GM10266 (cell line): Measurements from ENCODE around the gene KPNB1.
A peak's percentile ranks its signal among the peaks of the same experiment; 100 is the strongest.

ENCODE experiments used
- DNase-seq: peaks from one replicate; pipeline ENCODE4 v3.0.0; 2012; ENCODE audit errors: extremely low spot score
- TF ChIP-seq, protein P1 (sequence below): IDR thresholded peaks from 2 replicates; pipeline ENCODE4 v1.5.1; 2012; ENCODE audit warnings: mild to moderate bottlenecking, low read depth; ENCODE audit not compliant: control insufficient read depth, insufficient read depth; ENCODE audit errors: missing control alignments

The KPNB1 gene

DNA sequence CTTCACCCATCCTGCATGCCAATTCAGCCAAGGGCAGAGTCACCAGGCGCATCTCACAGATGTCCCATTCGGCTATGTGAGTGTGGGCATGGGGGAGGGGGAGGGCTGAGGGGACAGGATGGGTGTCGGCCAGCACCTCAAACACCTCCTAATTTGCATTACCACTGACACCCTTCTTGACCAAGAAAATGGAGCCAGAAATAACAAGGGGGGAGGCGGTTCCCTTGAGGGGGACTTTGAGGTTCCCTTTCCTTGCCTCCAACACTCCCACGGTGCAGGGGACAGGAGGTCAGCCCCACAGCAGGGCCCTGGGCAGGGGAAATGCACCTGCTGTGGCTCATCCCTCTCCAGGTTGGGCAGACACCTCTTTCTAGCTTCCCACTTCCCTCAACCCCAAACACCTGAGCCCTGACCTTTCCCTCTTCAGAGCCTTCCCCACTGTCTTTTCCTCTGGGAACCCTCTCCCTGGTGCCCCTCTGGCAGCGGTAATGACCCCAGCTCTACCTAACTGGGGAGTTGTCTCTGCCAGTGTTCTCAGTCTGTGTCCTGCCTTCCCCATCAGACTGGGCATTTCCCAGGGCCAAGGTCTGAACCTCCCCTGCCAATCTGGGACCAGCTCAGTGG, 65.2 kb downstream of the KPNB1 start:
- TF ChIP-seq, protein P1, sequence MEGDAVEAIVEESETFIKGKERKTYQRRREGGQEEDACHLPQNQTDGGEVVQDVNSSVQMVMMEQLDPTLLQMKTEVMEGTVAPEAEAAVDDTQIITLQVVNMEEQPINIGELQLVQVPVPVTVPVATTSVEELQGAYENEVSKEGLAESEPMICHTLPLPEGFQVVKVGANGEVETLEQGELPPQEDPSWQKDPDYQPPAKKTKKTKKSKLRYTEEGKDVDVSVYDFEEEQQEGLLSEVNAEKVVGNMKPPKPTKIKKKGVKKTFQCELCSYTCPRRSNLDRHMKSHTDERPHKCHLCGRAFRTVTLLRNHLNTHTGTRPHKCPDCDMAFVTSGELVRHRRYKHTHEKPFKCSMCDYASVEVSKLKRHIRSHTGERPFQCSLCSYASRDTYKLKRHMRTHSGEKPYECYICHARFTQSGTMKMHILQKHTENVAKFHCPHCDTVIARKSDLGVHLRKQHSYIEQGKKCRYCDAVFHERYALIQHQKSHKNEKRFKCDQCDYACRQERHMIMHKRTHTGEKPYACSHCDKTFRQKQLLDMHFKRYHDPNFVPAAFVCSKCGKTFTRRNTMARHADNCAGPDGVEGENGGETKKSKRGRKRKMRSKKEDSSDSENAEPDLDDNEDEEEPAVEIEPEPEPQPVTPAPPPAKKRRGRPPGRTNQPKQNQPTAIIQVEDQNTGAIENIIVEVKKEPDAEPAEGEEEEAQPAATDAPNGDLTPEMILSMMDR = no peak
- DNase-seq = no peak

DNA sequence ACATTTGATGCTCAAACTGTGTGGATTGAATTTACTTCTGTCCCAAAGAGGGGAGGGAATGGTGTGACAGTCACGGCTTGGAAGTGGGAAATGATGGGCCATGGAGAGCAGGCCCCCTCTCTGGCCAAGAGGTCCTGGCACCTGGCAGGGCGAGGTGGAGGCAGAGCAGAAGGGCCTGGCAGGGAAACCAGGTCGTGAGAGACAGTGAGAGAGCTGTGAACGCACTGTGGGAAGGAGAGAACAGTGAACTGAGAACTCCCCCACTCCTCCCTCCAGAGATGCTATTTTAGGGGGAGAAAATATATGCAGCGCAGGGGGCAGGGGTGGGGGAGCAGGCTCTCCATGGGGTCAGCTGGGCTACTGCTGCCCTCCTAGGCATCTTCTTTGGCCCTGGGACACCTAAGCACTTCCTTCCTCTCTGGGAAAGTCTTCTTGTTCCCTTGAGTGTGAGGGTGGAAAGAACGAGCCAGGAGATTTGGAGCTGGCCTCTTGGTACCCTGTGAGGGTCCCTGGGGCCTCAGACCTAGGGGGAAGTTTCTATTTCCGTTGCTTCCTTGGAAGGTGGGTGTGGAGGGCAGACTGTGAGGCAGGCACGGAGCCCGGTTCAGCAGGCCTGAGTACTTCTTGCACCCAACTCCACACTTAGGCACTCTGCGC, 66.1 kb downstream of the KPNB1 start:
- TF ChIP-seq, protein P1 = no peak

DNA sequence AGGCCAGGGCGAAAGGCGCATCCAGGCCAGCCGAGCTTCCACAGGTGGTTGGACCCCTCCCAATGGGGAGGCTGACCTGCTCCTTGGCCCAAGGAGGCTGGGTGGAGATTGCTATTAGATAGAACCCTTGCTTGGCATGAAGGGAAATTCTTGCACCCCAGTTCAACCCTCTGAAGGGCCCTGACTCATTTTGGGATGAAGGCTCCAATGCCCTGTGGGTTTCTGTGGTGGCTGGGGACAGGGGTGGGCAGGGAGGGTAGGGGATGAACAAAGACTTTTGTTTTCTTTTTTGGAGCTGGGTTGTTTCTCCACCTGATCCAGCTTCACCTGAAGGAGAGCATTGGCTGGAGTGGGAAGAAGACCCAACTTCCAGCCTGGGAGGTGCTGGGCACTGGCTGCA, 66.7 kb downstream of the KPNB1 start:
- TF ChIP-seq, protein P1 = no peak
- no peak for DNase-seq

More for the DNA sequence above, 66.1 kb downstream of the KPNB1 start:
- no peak for DNase-seq

DNA sequence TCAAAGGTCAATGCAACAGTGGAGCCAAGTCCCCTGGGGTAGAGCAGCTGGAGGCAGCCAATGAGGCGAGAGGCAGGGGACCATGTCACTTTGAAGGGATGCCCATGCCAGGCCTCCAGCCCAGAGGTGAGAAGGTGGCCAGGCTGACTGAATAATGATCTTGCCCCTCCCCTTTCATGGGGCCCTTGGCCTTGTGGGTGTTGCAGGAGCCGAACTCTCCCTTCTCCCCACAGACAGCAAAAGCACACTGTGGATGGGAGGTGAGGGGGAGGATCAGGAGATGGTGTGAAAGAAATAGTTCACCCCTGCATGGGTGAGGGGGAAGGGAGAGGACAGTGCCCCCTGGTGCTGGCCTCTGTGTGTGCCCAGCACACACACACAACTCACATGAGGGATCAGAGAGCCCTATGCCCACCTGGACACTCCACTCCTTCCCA, 67.6 kb downstream of the KPNB1 start:
- DNase-seq = no peak
- TF ChIP-seq, protein P1 = peak; percentile 53

DNA sequence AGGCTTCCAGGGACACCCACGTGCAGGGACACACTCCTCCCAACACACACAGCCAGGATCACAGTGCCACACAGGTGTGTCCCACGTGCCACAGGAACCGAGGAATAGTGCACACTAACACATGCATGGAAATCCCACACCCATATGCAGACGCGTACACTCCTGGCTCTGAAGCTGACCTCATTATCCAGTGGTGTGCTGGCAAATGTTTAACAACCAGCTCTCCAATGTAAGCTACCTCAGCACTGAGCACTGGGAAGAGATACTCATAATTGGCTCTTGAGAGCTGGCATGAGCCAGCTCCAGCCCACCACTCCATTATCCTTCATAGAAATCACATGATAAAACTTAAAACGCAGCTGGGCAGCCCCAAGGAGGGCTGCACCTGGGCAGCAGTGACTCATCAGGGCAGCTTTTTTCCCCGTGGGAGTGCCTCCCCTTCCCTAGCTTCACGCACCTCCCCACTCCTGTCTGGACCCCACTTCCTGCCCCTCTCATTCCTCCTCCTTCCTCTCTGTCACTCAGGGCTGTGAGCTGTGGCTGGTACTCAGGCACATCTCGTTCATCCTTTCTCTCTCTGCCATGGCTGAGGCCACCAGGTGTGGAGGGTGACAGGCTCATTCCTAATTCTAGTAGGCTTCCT, 68.4 kb downstream of the KPNB1 start:
- TF ChIP-seq, protein P1 = no peak
- DNase-seq = no peak

DNA sequence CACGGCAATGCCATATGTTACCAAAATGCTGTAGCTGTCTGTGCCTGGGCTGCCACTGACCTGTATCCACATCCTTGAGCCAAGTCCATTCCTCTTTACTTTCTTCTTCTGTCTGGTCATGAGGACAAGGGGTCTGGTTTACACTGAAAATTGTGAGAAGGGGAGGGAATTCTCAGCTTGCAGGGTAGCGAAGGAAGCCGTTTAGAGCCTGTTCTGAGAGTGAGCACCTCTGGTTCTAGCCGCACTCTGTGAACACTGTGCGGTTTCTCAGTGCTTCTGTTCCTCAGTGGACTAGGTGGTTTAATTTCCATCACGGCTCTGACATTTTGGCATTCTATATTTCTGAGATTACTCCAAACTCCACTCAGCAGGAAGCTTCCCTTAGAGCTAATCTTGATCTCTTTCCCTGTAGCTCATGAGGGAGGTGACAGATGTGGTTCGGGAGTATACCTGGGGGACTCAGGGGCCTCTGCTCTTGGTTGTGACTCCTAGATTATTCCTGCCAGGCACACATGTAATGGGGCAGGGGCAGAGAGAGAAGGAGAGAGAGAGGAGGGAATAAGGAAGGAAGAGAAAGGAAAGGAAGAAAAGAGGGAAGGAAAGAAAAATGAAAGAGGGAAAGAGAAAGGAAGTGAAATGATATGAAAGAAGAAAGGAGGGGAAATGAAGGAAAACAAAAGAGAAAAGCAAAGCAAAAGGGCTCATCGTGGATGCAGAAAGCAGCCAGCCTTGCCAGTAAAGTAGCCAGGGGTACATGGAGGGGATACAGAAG, 69.1 kb downstream of the KPNB1 start:
- TF ChIP-seq, protein P1 = no peak
- no peak for DNase-seq
